IMR-90 (cell line): ENCODE results near the gene RYR2.

Source experiments
- BHLHE40 ChIP-seq: fragments of 150-350 bp; IDR thresholded peaks from 2 replicates; pipeline ENCODE4 v1.6.1; 2016; ENCODE audit warnings: mild to moderate bottlenecking, low read depth, low read length
- CEBPB ChIP-seq: IDR thresholded peaks from 2 replicates; pipeline ENCODE4 v1.6.1; 2012; ENCODE audit warnings: low read depth, low read length, improper control_type of control experiment
- CHD1 ChIP-seq: IDR thresholded peaks from 2 replicates; pipeline ENCODE4 v1.6.1; 2012; ENCODE audit warnings: low read depth, low read length, improper control_type of control experiment
- CTCF ChIP-seq: conservative IDR thresholded peaks from 2 replicates; pipeline ENCODE4 v1.5.1; 2012; ENCODE audit warnings: mild to moderate bottlenecking, low read depth, low read length, improper control_type of control experiment
- ELK1 ChIP-seq: fragments of 150-350 bp; IDR thresholded peaks from 2 replicates; pipeline ENCODE4 v1.6.1; 2016; ENCODE audit warnings: low read depth, mild to moderate bottlenecking, low read length, moderate library complexity, borderline replicate concordance
- FOS ChIP-seq: fragments of 150-350 bp; IDR thresholded peaks from 2 replicates; pipeline ENCODE4 v1.6.1; 2016; ENCODE audit warnings: low read depth, low read length
- MAFK ChIP-seq: IDR thresholded peaks from 2 replicates; pipeline ENCODE4 v1.6.1; 2012; ENCODE audit warnings: low read depth, low read length, improper control_type of control experiment
- MAZ ChIP-seq: IDR thresholded peaks from 2 replicates; pipeline ENCODE4 v1.6.1; 2012; ENCODE audit warnings: low read depth, mild to moderate bottlenecking, low read length, improper control_type of control experiment, moderate library complexity, borderline replicate concordance
- MXI1 ChIP-seq: IDR thresholded peaks from 2 replicates; pipeline ENCODE4 v1.6.1; 2012; ENCODE audit warnings: low read depth, mild to moderate bottlenecking, low read length, moderate library complexity, borderline replicate concordance
- POLR2A ChIP-seq: IDR thresholded peaks from 2 replicates; pipeline ENCODE4 v1.6.1; 2012; ENCODE audit warnings: mild to moderate bottlenecking, low read depth, low read length
- RAD21 ChIP-seq: IDR thresholded peaks from 2 replicates; pipeline ENCODE4 v1.6.1; 2012; ENCODE audit warnings: low read length, improper control_type of control experiment
- RCOR1 ChIP-seq: IDR thresholded peaks from 2 replicates; pipeline ENCODE4 v1.6.1; 2012; ENCODE audit warnings: mild to moderate bottlenecking, low read length, improper control_type of control experiment; ENCODE audit not compliant: insufficient replicate concordance
- SMC3 ChIP-seq: fragments of 150-350 bp; IDR thresholded peaks from 2 replicates; pipeline ENCODE4 v1.6.1; 2016; ENCODE audit warnings: low read depth, mild to moderate bottlenecking, antibody characterized with exemption, low read length, moderate library complexity
- USF2 ChIP-seq: fragments of 150-350 bp; IDR thresholded peaks from 2 replicates; pipeline ENCODE4 v1.6.1; 2017; ENCODE audit warnings: mild to moderate bottlenecking, antibody characterized with exemption, low read length, low read depth

GRCh38 chr1:237492359-237492758 is 450.4 kb downstream of the RYR2 start:
- TF ChIP-seq CTCF (no peak), RAD21 (no peak), MXI1 (no peak), MAFK (no peak), POLR2A (no peak), BHLHE40 (no peak), RCOR1 (no peak), SMC3 (no peak), USF2 (no peak), ELK1 (no peak), FOS (no peak), CHD1 (no peak), MAZ (no peak), CEBPB (no peak)
